Stimulated activated naive B cell treated with anti-CD40 and anti-IgM and Interleukin-4, amounts not matched to agents 10 μg/mL and 1 μg/mL and 100 μg/mL, for 72 hours (primary cell): Measurements from ENCODE around the gene DCLK1.

Experiments
- ATAC-seq, 2 donors: fragments of 150-1000 bp; cut with Tn5 transposase; replicated peaks; 2 replicates each; pipeline ENCODE4 v1.10.0; 2021; ENCODE audit warnings: moderate library complexity in 1 of 2
- DNase-seq: peaks from one replicate; pipeline ENCODE4 v3.0.0; 2021
- H3K27ac Mint-ChIP-seq: one replicate; pipeline ENCODE4 v1.8.0; 2022; ENCODE audit warnings: mild to moderate bottlenecking, mixed read lengths
- H3K27me3 Mint-ChIP-seq, 2 donors: one replicate each; pipeline ENCODE4 v1.8.0; 2022; ENCODE audit warnings: mixed read lengths in 2 of 2
- H3K36me3 Mint-ChIP-seq, 2 donors: one replicate each; pipeline ENCODE4 v1.8.0; 2022; ENCODE audit warnings: mixed read lengths in 2 of 2, mild to moderate bottlenecking in 1 of 2
- H3K4me1 Mint-ChIP-seq, 2 donors: one replicate each; pipeline ENCODE4 v1.8.0; 2022; ENCODE audit warnings: mixed read lengths in 2 of 2, mild to moderate bottlenecking in 1 of 2
- H3K4me3 Mint-ChIP-seq, 2 donors: one replicate each; pipeline ENCODE4 v1.8.0; 2022; ENCODE audit warnings: mild to moderate bottlenecking in 2 of 2, mixed read lengths in 2 of 2, moderate library complexity in 1 of 2
- H3K9me3 Mint-ChIP-seq, 2 donors: one replicate each; pipeline ENCODE4 v1.8.0; 2022; ENCODE audit warnings: mixed read lengths in 2 of 2, mild to moderate bottlenecking in 1 of 2

Gene DCLK1

DNA sequence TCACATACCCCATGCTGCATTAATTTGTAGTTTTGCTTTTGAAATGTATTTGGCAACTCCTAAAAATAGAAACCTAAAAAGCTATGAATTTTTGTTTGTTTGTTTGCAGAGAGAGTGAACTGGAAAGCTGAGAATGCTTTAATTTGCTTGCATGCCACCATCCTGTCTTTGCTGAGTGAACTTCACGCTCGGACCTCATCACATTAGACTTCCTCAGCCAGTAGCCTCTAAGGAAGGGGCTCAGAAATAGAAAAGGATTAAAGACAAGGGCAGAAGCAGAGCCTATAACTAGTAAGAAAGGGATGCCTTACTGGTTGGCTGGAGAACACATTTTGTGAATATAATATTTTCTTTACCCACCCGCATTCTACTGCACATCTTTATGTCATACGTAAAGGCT is 275.1 kb downstream of the DCLK1 start:
- Mint-ChIP-seq H3K27me3 (peaks cover 11 to 33% of the 10 kb centered on the region in 2 donors), H3K36me3 (peaks cover 0 to 2% of the 10 kb centered on the region in 2 donors), H3K4me3 (no peak overlapping the region), H3K4me1 (no peaks in the 10 kb centered on the region), H3K9me3 (peaks cover 4 to 7% of the 10 kb centered on the region in 2 donors), H3K27ac (no peak overlapping the region)
- no peak for DNase-seq
- ATAC-seq, result no peak

DNA sequence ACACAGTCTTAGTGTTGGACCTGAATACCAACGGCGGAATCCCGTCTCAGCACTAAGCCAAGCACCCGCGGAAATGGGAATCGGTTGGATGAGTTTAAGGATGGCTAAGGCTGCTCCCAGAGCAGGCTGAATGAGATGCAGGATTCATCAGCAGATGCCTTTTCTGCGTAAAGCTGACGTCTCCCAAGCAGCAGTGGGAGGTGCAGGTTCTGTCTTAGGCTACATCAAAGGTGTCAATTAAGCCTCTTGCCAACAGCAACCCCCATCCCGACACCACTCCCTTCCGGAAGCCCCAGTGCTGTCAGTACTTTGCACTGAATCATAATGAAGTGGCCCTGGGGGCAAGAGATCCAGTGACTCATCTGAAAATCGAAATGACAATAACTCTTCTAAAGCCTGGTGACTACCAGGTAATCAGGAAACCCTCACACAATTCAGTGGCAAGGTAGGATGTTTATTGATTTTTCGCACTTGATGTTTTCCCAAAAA is 275.6 kb downstream of the DCLK1 start:
- DNase-seq (no peak), ATAC-seq (no peak)
- Mint-ChIP-seq H3K27me3 (peaks cover 11 to 35% of the 10 kb centered on the region in 2 donors), H3K4me3 (no peak overlapping the region), H3K27ac (no peak overlapping the region), H3K4me1 (no peaks in the 10 kb centered on the region), H3K36me3 (peaks cover 0 to 2% of the 10 kb centered on the region in 2 donors), H3K9me3 (peaks cover 4 to 6% of the 10 kb centered on the region in 2 donors)

DNA sequence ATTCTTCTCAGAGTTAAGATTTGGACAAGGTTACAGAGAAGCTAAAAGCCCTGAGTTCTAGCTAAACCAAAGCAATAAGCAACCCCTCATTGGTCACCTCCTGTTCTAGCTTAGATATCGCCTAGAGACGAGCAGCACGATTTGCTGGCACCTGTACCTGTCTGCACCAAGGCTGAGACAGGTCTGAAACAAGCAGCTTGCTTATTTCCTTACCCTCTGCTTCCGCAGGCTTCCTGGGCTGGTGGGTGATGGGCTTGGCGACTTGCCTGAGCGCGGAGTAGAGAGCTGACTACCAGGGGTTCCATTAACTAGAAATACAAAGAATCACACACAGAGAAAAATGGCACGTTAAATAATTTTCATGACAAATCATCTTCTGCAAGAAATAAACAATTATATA is 276.9 kb downstream of the DCLK1 start:
- Mint-ChIP-seq H3K27me3 (peaks cover 11 to 35% of the 10 kb centered on the region in 2 donors), H3K4me1 (no peaks in the 10 kb centered on the region), H3K27ac (no peak overlapping the region), H3K9me3 (peaks cover 4 to 6% of the 10 kb centered on the region in 2 donors), H3K36me3 (peaks cover 0 to 2% of the 10 kb centered on the region in 2 donors), H3K4me3 (no peak overlapping the region)
- DNase-seq (no peak), ATAC-seq (no peak)

DNA sequence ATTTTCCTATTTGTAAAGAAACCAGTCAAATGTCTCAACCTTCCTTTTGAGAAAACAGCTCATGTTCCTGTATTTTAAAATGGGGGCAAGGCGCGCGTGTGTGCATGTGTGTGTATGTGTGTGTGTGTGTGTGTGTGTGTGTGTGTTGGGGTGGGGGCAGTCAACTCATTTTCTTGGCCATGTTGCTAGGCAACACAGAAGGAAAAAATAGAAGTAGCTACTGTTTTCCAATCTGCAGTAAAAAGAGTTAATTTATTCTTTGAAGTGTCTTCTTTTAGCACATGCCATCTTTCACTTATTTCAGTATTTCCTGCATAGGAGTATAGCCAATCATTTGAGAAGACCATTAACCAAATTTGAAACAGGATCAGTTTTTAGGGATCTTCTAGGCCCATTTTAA is 279.3 kb downstream of the DCLK1 start:
- DNase-seq (no peak), ATAC-seq (no peak)
- Mint-ChIP-seq H3K4me1 (no peaks in the 10 kb centered on the region), H3K36me3 (peaks cover 0 to 2% of the 10 kb centered on the region in 2 donors), H3K27ac (no peak overlapping the region), H3K4me3 (no peak overlapping the region), H3K9me3 (peaks cover 4 to 6% of the 10 kb centered on the region in 2 donors), H3K27me3 (peaks cover 11 to 35% of the 10 kb centered on the region in 2 donors)

DNA sequence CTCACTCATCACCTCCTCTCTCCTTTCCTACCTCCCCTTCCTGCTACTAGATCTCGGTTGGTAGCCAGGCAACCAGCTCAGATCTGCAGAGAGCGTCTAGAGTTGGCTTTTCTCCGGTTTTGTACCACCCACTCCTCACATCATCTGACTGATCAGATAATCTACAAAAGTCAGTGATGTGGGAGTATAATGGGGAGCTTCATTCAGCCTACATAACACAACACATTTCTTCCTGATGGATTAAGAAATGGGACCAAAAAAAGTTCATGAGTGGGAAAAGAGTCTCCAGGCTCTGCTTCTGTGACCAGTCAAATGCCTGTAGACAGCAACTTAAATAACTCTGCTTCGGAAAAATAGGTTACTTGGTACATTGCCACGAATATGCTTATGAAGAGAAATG is 279.8 kb downstream of the DCLK1 start:
- H3K27ac Mint-ChIP-seq, result no peak overlapping the region
- H3K4me3 Mint-ChIP-seq, result no peak overlapping the region
- H3K4me1 Mint-ChIP-seq, result no peaks in the 10 kb centered on the region
- ATAC-seq, result no peak
- peaks cover 4 to 6% of the 10 kb centered on the region in 2 donors for H3K9me3 Mint-ChIP-seq
- DNase-seq, result no peak
- H3K36me3 Mint-ChIP-seq, result peaks cover 0 to 2% of the 10 kb centered on the region in 2 donors
- peaks cover 11 to 34% of the 10 kb centered on the region in 2 donors for H3K27me3 Mint-ChIP-seq

DNA sequence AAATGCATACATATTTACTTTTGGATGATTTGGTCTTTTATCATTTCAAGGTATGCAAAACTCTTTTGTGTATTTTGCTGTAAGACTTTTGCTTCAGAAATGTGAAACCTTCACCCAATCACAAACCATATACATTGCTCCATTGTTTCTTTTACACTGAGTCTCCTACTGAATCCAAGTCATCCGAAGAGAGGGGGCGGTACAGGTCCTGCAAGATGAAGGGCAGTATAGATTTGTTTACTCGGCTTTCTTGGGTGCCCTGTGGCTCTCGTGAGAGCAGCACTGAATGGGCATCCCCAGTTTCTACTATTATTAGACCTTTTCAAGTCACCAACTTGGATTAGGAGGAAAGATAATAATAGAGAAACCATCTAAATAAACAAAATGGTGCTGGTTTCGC is 280.6 kb downstream of the DCLK1 start:
- Mint-ChIP-seq H3K4me1 (no peaks in the 10 kb centered on the region), H3K27me3 (peaks cover 11 to 27% of the 10 kb centered on the region in 2 donors), H3K4me3 (no peak overlapping the region), H3K9me3 (peaks cover 4 to 6% of the 10 kb centered on the region in 2 donors), H3K27ac (no peak overlapping the region), H3K36me3 (peaks cover 0 to 2% of the 10 kb centered on the region in 2 donors)
- DNase-seq (no peak), ATAC-seq (no peak)

DNA sequence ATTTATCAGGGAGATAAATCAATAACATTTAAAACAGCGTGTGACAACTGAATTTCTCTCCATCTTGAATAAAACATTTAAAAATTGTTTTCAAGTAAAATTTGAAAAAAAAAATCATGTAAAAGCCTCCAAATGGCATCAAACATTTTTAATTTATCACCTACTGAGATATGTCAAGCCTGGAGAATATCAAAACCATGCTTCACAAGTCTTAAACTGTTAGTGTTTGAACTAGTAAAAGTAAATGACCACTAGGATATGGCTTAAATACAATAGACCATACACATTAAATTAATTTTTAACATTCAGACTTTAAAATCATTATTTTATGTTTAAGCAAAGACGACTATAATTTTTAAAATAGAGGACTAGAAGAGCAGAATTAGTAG is 281.9 kb downstream of the DCLK1 start:
- Mint-ChIP-seq H3K4me3 (no peak overlapping the region), H3K9me3 (peaks cover 4 to 6% of the 10 kb centered on the region in 2 donors), H3K27me3 (peaks cover 4 to 13% of the 10 kb centered on the region in 2 donors), H3K4me1 (no peaks in the 10 kb centered on the region), H3K27ac (no peak overlapping the region), H3K36me3 (peaks cover 0 to 2% of the 10 kb centered on the region in 2 donors)
- no peak for DNase-seq
- no peak for ATAC-seq

DNA sequence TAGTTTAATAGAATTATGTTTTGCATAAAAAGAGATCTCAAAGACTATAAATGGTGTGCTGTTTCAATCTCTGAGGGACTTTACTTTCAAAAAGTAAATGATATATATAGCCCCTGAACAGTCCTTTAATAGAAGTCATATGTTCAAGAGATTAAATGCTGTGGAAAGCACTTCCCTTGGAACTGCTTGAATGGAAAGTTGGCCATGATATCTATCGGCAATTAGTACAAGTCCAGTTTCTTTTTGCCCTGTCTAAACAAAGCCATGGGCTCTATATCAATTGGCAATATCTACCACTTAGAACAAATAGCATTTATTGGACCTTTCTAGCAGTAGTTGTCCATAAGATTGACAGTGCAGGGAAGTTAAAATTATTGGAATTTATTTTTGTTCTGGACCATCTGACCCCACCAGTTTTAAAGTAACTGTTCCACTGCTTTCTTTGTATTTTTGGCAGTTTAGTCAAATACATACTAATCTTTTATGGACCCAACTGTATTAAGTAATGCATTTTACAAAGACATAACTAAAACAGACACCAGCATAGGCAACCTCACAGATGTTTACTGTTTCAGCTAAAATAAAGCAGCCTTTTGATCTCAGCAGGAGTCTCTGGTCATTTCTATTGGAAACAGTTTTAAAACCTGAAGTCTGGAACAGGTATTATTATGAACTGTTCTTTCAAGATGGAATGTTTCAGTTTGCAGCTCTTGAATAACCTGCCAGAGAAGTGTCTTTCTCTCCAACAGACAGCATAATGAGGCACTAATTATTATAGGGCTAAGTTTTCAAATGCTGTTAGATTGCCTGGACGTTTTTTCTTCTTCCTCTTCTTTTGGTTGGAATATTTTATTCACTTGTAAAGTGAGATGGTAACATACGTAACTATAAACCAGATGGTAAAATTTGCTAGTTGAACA is 282.6 kb downstream of the DCLK1 start:
- ATAC-seq, result no peak
- peaks cover 4% of the 10 kb centered on the region in 2 donors for H3K9me3 Mint-ChIP-seq
- DNase-seq, result no peak

DNA sequence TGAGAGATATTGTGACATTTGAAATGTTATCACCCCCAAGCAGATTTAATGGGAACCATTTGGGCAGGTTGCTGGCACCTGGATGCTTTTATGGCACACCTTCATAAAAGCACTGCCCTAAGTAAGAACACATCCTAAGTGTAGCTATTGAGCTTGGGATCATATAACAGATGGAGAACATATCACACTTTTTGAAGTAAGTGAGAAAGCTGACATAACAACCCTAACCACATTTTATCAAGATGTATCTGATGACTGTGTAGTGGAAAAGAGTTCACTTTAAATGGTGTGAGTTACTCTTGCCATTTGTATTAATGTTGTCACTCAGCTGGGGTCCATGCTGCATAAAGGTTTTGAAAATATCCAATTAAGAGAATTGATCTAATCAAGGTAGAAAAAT is 287.9 kb downstream of the DCLK1 start:
- no peak for DNase-seq
- ATAC-seq, result no peak
- H3K4me3 Mint-ChIP-seq, result no peak overlapping the region
- no peaks in the 10 kb centered on the region for H3K4me1 Mint-ChIP-seq
- H3K27me3 Mint-ChIP-seq, result no peaks in the 10 kb centered on the region
- H3K27ac Mint-ChIP-seq, result no peak overlapping the region
- no peaks in the 10 kb centered on the region for H3K36me3 Mint-ChIP-seq
- H3K9me3 Mint-ChIP-seq, result peaks cover 0 to 3% of the 10 kb centered on the region in 2 donors

More for the DNA sequence above, 282.6 kb downstream of the DCLK1 start:
- H3K4me1 Mint-ChIP-seq, result no peaks in the 10 kb centered on the region
- H3K27ac Mint-ChIP-seq, result no peak overlapping the region
- H3K36me3 Mint-ChIP-seq, result peaks cover 0 to 2% of the 10 kb centered on the region in 2 donors
- H3K4me3 Mint-ChIP-seq, result no peak overlapping the region
- H3K27me3 Mint-ChIP-seq, result peaks cover under 1 to 8% of the 10 kb centered on the region in 2 donors

DNA sequence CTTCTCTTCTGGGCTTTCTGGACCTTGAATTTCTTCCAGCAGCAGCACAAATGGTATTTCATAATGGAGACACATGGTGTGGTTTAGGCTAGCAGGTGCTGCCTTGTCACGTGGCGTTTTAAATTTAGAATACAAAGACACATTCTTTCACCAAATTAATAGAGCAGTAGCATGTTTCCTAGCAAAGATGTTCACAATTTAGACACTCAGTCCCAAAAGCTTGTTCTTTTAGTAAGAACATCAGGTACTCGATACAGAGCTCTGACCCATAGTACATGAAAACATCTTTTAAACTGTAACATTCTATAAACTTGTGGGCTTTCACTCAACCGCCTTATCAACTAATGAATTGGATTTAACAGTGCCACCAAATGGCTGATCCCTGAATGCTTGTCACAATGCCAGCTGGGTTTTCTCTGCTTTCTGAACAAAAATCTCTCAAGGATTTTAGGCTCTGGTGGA is 290.1 kb downstream of the DCLK1 start:
- no peaks in the 10 kb centered on the region for H3K36me3 Mint-ChIP-seq
- H3K4me1 Mint-ChIP-seq, result no peaks in the 10 kb centered on the region
- no peaks in the 10 kb centered on the region for H3K27me3 Mint-ChIP-seq
- DNase-seq (no peak), ATAC-seq (no peak)
- H3K27ac Mint-ChIP-seq, result no peak overlapping the region
- H3K4me3 Mint-ChIP-seq, result no peak overlapping the region
- peaks cover 0 to 3% of the 10 kb centered on the region in 2 donors for H3K9me3 Mint-ChIP-seq

DNA sequence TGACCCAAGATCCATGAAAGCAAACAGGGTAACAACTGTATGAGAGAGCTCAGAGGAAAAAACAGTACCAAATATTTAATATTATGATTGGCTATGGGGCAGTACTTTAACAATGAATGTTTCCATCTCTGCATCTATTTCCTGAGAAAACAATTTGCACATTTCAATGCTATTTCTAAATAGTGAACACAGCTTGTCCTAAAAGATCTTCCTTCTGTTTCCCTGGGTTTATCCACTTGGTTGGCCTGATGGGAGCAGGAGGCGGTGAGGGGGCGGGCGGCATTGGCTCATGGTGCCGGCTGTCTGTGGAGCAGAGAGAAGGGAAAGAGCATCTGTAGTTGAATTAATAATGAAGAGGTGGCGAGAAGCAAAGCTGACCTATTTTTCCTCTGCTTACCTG is 291.4 kb downstream of the DCLK1 start:
- no peak overlapping the region for H3K27ac Mint-ChIP-seq
- no peak overlapping the region for H3K4me3 Mint-ChIP-seq
- H3K4me1 Mint-ChIP-seq, result no peaks in the 10 kb centered on the region
- peaks cover 0 to 3% of the 10 kb centered on the region in 2 donors for H3K9me3 Mint-ChIP-seq
- no peaks in the 10 kb centered on the region for H3K27me3 Mint-ChIP-seq
- no peaks in the 10 kb centered on the region for H3K36me3 Mint-ChIP-seq
- ATAC-seq (no peak), DNase-seq (no peak)

DNA sequence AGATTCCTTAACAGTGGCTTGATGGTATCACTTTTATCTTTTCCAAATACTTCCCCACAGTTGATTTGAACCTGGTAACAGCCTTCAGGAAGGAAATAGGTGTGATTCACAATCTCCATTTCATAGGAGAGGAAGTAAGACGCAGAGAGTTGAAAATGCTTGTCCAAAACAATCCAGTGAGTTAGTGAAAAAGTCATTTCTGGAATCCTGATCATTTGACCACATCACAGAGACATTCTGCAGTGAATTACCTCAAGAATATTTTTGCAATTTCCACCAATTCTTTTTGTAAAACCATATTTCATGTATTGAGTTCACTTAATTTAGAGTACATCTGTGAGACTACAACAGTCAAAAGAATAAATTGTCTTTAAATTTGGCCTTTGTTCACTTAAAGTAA is 292.8 kb downstream of the DCLK1 start:
- Mint-ChIP-seq H3K27ac (no peak overlapping the region), H3K27me3 (no peaks in the 10 kb centered on the region), H3K9me3 (peaks cover 0 to 3% of the 10 kb centered on the region in 2 donors), H3K36me3 (no peaks in the 10 kb centered on the region), H3K4me1 (no peaks in the 10 kb centered on the region), H3K4me3 (no peak overlapping the region)
- DNase-seq, result no peak
- ATAC-seq, result no peak

DNA sequence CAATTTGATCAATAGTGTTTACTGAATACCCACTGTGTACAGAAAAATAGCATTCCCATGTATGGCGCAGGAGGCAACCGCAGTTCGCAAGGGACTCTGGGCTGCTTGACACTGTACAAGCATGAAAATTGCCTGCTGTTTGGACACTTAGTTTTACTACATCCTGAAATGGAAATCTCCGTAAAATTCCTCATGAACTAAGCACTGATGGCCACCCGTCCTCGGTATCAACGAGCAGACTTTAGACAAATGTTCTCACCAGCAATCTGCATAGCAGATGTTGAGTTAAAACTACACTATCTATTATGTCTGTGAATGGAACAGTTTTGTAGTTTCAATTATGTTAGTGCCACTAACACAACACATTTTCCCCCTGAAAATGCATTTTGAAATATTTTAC is 294.7 kb downstream of the DCLK1 start:
- H3K4me3 Mint-ChIP-seq, result no peak overlapping the region
- no peak overlapping the region for H3K27ac Mint-ChIP-seq
- no peak for DNase-seq
- H3K27me3 Mint-ChIP-seq, result no peaks in the 10 kb centered on the region
- H3K4me1 Mint-ChIP-seq, result no peaks in the 10 kb centered on the region
- no peak for ATAC-seq
- no peaks in the 10 kb centered on the region for H3K36me3 Mint-ChIP-seq
- peaks cover 0 to 3% of the 10 kb centered on the region in 2 donors for H3K9me3 Mint-ChIP-seq

DNA sequence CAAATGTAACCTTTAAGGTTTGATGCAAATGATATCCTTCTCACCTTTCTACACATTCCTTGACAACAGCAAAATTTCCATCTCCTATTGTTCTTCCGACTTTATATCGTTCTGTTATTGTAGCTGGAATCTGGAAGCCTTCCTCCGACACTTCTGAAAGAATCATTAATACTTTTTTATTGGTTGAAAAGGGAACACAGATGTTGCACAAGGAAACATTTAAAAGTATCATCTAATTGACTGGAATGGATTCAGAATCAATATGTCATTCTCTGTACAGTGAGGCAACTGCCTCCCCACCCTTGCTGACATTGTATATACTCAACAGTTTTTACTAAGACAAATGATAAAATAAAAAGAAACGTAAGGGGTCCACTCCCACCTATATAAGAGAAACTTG is 295.2 kb downstream of the DCLK1 start:
- no peaks in the 10 kb centered on the region for H3K36me3 Mint-ChIP-seq
- H3K4me1 Mint-ChIP-seq, result no peaks in the 10 kb centered on the region
- no peak overlapping the region for H3K27ac Mint-ChIP-seq
- no peaks in the 10 kb centered on the region for H3K27me3 Mint-ChIP-seq
- DNase-seq (no peak), ATAC-seq (no peak)
- no peak overlapping the region for H3K4me3 Mint-ChIP-seq
- H3K9me3 Mint-ChIP-seq, result peaks cover 0 to 3% of the 10 kb centered on the region in 2 donors
